ENCODE results near the gene LRCH3.

DNA sequence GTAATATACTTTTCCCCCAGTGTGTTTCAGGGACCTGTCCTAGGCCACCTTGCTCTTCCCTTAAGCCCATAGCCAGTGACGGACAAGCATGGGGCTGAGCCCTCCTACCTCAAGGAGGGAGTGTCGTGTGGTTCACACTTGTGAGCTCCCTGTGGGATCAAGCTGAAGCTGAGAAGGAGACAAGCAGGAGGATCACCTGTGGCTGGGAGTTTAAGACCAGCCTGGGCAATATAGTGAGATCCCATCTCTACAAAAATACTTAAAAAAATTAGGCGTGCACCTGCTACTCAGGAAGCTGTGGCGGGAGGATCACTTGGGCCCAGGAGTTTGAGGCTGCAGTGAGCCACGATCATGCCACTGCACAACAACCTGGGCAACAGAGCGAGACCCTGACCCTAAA, 82.3 kb downstream of the LRCH3 start:
- TF ChIP-seq POLR2A (IDR thresholded peaks at IDR 0.05) = no peak
- TF ChIP-seq, protein P1, sequence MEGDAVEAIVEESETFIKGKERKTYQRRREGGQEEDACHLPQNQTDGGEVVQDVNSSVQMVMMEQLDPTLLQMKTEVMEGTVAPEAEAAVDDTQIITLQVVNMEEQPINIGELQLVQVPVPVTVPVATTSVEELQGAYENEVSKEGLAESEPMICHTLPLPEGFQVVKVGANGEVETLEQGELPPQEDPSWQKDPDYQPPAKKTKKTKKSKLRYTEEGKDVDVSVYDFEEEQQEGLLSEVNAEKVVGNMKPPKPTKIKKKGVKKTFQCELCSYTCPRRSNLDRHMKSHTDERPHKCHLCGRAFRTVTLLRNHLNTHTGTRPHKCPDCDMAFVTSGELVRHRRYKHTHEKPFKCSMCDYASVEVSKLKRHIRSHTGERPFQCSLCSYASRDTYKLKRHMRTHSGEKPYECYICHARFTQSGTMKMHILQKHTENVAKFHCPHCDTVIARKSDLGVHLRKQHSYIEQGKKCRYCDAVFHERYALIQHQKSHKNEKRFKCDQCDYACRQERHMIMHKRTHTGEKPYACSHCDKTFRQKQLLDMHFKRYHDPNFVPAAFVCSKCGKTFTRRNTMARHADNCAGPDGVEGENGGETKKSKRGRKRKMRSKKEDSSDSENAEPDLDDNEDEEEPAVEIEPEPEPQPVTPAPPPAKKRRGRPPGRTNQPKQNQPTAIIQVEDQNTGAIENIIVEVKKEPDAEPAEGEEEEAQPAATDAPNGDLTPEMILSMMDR (IDR thresholded peaks at IDR 0.05) = no peak
